CD4-positive, CD25-positive, alpha-beta regulatory T cell (primary cell): Measurements from ENCODE around the gene ATG4C. TPM values are rescaled to one million over a fixed set of nuclear protein-coding genes. Genes with fewer than 3 reads are reported as not detected.

Experiments used
- ATAC-seq, 2 donors: fragments of 150-1000 bp; cut with Tn5 transposase; one replicate each; pipeline ENCODE4 v1.10.0; 2021; ENCODE audit warnings: low read depth in 2 of 2, moderate number of reproducible peaks in 2 of 2, moderate library complexity in 1 of 2
- DNase-seq, 3 donors: peaks; one replicate each; pipeline versions ENCODE4 v3.0.0 to v3.0.0-alpha.2; 2012 to 2022; ENCODE audit warnings: mixed read lengths in 1 of 3
- H3K27ac ChIP-seq: one replicate; pipeline ENCODE4 v1.7.0; 2013; ENCODE audit warnings: mild to moderate bottlenecking, low read length; ENCODE audit not compliant: insufficient read depth, poor library complexity, severe bottlenecking
- H3K27me3 ChIP-seq: one replicate; pipeline ENCODE4 v1.7.0; 2013; ENCODE audit warnings: low read length; ENCODE audit not compliant: control insufficient read depth, insufficient read depth
- H3K36me3 ChIP-seq: one replicate; pipeline ENCODE4 v1.7.0; 2013; ENCODE audit warnings: mild to moderate bottlenecking, low read length, moderate library complexity; ENCODE audit not compliant: control insufficient read depth, insufficient read depth
- H3K4me1 ChIP-seq: 2 replicates; pipeline ENCODE4 v1.7.0; 2013; ENCODE audit warnings: mild to moderate bottlenecking, low read length; ENCODE audit not compliant: insufficient read depth, control insufficient read depth, poor library complexity, severe bottlenecking
- H3K4me3 ChIP-seq: one replicate; pipeline ENCODE4 v1.7.0; 2013; ENCODE audit warnings: low read depth, mild to moderate bottlenecking, low read length, moderate library complexity
- H3K9me3 ChIP-seq, 2 experiments: 1 replicate in 1 of 2; 2 replicates in 1 of 2; pipeline ENCODE4 v1.7.0; 2013; ENCODE audit warnings: low read length in 2 of 2, mild to moderate bottlenecking in 1 of 2, moderate library complexity in 1 of 2; ENCODE audit not compliant: control insufficient read depth in 2 of 2
- H3K27ac Mint-ChIP-seq, 3 donors: one replicate each; pipeline ENCODE4 v1.8.0; 2020 to 2022; ENCODE audit warnings: mild to moderate bottlenecking in 3 of 3, mixed read lengths in 3 of 3, moderate library complexity in 2 of 3
- H3K27me3 Mint-ChIP-seq: one replicate; pipeline ENCODE4 v1.8.0; 2022; ENCODE audit warnings: mild to moderate bottlenecking, mixed read lengths
- H3K36me3 Mint-ChIP-seq: one replicate; pipeline ENCODE4 v1.8.0; 2020; ENCODE audit warnings: mixed read lengths
- H3K4me1 Mint-ChIP-seq, 4 donors: one replicate each; pipeline ENCODE4 v1.8.0; 2020 to 2022; ENCODE audit warnings: mixed read lengths in 4 of 4, mild to moderate bottlenecking in 1 of 4
- H3K4me3 Mint-ChIP-seq, 4 donors: one replicate each; pipeline ENCODE4 v1.8.0; 2020 to 2022; ENCODE audit warnings: mild to moderate bottlenecking in 4 of 4, mixed read lengths in 4 of 4, moderate library complexity in 3 of 4
- H3K9me3 Mint-ChIP-seq, 7 donors: one replicate each; pipeline ENCODE4 v1.8.0; 2020 to 2022; ENCODE audit warnings: mixed read lengths in 7 of 7, mild to moderate bottlenecking in 3 of 7, moderate library complexity in 2 of 7
- polyA plus RNA-seq, 4 donors: library from polyadenylated mRNA; unstranded; fragments of 300-500 nt; fragmentation: Illumina TruSeq; gene quantifications; one replicate each; pipeline ENCODE4 v1.2.3, GENCODE V29; 2021
- total RNA-seq: library from RNA; stranded (reverse); gene quantifications from one replicate; pipeline ENCODE4 v1.2.3, GENCODE V29; 2022

The ATG4C gene
- total and polyA plus RNA-seq, 5 donors from 2014 or later: 5.3 to 16.9 (median 11.7) TPM

DNA sequence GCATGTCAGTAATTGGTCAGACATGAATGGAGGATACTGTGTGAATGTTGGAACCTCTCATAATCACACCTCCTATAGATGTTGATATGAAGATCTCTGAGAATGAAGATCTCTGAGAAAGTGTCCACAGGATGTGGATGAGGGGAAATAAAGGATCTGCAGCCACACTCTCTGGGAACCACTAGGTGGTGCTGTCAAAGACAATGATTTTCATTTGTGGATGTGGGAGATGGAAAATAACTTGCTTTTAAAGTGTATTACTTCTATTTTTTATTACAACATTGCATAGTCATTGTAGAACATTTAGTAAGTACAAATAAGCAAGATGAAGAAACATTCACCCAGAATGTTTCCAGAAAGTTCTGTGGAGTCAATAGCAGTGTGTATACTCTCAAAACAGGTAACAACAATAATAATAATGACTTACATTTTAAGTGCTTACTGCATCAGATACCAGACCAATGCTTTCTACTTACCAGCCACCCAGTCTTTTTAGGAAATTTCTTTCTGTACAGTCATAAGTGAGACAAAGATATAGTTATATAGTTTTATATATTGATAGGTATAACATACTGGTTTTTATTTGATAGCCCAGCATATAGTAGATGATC, 128.2 kb downstream of the ATG4C start:
- no peaks in the 10 kb centered on the region for H3K27me3 Mint-ChIP-seq
- peak in 1 of 3 donors; percentile 20 for DNase-seq
- no peaks in the 10 kb centered on the region for H3K36me3 Mint-ChIP-seq
- ATAC-seq: no peak
- H3K27ac ChIP-seq: no peak overlapping the region
- no peak overlapping the region for H3K4me3 Mint-ChIP-seq
- H3K4me3 ChIP-seq: no peak overlapping the region
- H3K27me3 ChIP-seq: no peaks in the 10 kb centered on the region
- no peak overlapping the region for H3K27ac Mint-ChIP-seq
- peaks cover 0 to 1% (median 0%) of the 10 kb centered on the region in 7 donors for H3K9me3 Mint-ChIP-seq
- peaks cover 0 to 10% (median 5%) of the 10 kb centered on the region in 4 donors for H3K4me1 Mint-ChIP-seq
- no peaks in the 10 kb centered on the region for H3K9me3 ChIP-seq
- no peaks in the 10 kb centered on the region for H3K4me1 ChIP-seq
- H3K36me3 ChIP-seq: no peaks in the 10 kb centered on the region

Other genes starting within 250 kb of the ATG4C start
- not detected for gene ANGPTL3, start 186.6 kb upstream of the ATG4C start, total RNA-seq
- gene ANGPTL3, start 186.6 kb upstream of the ATG4C start, polyA plus RNA-seq: not detected
- 5.8 TPM for gene DOCK7, start 95.7 kb upstream of the ATG4C start, total RNA-seq
- gene DOCK7, start 95.7 kb upstream of the ATG4C start, polyA plus RNA-seq: 1 to 10 TPM; 1.8 to 2.8 (median 2.5) TPM